ENCODE results near the gene CRAMP1.

Gene CRAMP1

DNA sequence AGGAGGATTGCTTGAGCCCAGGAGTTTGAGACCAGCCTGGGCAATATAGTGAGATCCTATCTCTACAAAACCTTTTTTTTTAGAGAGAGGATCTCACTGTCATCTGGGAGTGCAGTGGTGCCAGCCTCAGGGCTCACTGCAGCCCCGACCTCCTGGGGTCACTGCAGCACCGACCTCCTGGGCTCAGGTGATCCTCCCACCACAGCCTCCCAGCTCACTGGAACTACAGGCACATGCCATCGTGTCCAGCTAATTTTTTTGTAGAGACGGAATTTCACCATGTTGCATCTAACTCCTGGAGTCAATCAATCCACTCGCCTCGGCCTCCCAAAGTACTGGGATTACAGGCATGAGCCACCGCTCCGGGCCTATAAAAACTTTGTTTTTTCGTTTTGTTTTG lies 109.2 kb downstream of the CRAMP1 start:
- DNase-seq: no peak

DNA sequence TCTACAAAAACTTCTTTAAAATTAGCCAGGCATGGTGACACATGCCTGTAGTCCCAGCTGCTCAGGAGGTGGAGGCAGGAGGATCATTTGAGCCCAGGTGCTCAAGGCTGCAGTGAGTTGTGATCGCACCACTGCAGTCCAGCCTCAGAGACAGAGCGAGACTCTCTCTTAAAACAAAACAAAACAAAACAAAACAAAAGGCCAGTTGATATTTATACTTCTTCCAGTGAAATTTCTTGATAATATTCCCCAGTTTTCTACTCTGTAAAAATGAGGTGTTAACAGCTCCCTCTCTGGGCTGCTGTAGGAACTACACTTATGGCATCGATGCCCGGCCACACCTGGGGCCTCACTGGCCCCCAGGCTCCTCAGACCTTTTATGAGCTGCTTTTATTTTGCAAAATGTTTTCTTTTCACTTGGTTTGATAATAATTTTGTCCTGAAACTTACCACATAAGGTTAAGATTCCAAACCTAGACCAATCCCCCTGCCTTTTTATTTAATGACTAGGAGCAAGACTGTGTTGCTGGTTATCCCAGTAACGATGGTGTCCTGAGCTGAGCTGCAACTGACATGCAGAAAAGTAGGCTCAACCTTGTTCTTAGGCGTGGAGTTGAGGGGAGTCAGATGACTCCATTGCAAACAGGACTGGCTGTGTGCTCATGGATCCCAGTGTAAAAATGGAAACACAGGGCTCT lies 111.4 kb downstream of the CRAMP1 start:
- no peak for DNase-seq

DNA sequence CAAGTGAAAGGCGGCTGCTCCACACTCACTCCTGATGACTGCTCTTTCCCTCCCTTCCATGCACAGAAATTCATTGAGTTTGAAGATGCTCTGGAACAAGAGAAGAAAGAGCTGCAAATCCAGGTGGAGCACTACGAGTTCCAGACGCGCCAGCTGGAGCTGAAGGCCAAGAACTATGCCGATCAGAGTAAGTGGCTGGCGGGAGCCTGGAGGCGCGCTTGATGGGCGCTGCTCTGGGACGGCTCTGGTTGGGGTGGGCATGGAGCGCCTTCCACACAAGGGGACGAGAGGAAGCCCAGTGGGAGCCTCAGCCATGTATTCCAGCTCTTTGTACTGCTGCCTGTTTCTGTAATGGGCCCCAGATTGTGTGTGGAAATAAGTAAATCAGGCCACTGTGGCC lies 112.3 kb downstream of the CRAMP1 start:
- DNase-seq: no peak

DNA sequence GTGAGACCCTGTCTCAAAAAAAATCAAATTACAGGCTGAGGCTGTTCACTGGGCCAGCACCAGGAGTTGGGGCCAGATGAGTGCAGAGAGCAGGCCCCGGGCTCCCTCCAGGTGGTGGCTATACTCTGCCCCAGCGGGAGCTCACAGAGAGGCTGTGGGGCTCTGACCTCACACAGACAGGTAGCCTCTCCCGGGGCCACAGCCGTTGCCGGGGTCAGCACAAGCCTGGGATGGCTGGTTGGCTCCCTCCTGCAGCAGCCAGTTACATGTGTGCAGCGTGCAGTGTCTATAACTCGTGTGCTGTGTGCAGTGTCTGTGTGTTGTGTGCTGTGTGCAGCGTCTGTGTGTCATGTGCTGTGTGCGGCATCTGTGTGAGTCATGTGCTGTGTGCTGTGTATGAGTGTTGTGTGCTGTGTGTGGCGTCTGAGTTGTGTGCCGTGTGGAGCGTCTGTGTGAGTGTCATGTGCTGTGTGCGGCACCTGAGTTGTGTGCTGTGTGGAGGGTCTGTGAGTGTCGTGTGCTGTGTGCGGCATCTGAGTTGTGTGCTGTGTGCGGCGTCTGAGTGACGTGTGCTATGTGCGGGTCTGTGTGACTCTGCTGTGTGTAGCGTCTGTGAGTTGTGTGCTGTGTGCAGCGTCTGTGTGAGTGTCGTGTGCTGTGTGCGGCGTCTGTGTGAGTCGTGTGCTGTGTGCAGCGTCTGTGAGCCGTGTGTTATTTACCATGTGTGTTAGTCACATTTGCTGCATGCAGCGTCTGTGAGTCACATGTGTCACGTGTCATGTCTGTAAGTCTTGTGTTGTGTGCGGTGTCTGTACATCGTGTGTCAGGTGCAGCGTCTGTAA lies 114.7 kb downstream of the CRAMP1 start:
- DNase-seq: no peak

All from NCI-H1417 treated with DMSO at 0.1 percent for 48 hours (cell line).